ENCODE results near the gene PRKG2.

Gene PRKG2

GRCh38 chr4:81205302-81205701 lies 9.7 kb downstream of the PRKG2 start:
- no peak for TF ChIP-seq CTCF (IDR thresholded peaks at IDR 0.05; ENCODE audit: borderline replicate concordance, control extremely low read depth, extremely low read depth, insufficient read depth, missing control alignments)
- in situ Hi-C loops (cut with MboI; ENCODE audit: low sequenced_read_pairs, unreplicated experiment), result no loop called here
- no peak for DNase-seq (ENCODE audit: low spot score)

GRCh38 chr4:81204571-81204970 lies 10.5 kb downstream of the PRKG2 start:
- DNase-seq (ENCODE audit: low spot score), result no peak
- in situ Hi-C loops (cut with MboI; ENCODE audit: low sequenced_read_pairs, unreplicated experiment), result no loop called here
- no peak for TF ChIP-seq CTCF (IDR thresholded peaks at IDR 0.05; ENCODE audit: borderline replicate concordance, control extremely low read depth, extremely low read depth, insufficient read depth, missing control alignments)

GRCh38 chr4:81199831-81200230 lies 15.2 kb downstream of the PRKG2 start:
- DNase-seq (ENCODE audit: low spot score), result no peak
- in situ Hi-C loops (cut with MboI; ENCODE audit: low sequenced_read_pairs, unreplicated experiment), result no loop called here
- TF ChIP-seq CTCF (IDR thresholded peaks at IDR 0.05; ENCODE audit: borderline replicate concordance, control extremely low read depth, extremely low read depth, insufficient read depth, missing control alignments), result no peak

- no peak for TF ChIP-seq CTCF (IDR thresholded peaks at IDR 0.05; ENCODE audit: borderline replicate concordance, control extremely low read depth, extremely low read depth, insufficient read depth, missing control alignments)
- in situ Hi-C loops (cut with MboI; ENCODE audit: low sequenced_read_pairs, unreplicated experiment), result no loop called here
- no peak for DNase-seq (ENCODE audit: low spot score)
Observed at GRCh38 chr4:81198609-81199008, 16.4 kb downstream of the PRKG2 start.

GRCh38 chr4:81197864-81198524 lies 17.0 kb downstream of the PRKG2 start:
- TF ChIP-seq CTCF (IDR thresholded peaks at IDR 0.05; ENCODE audit: borderline replicate concordance, control extremely low read depth, extremely low read depth, insufficient read depth, missing control alignments), result no peak
- no peak for DNase-seq (ENCODE audit: low spot score)
- in situ Hi-C loops (cut with MboI; ENCODE audit: low sequenced_read_pairs, unreplicated experiment), result no loop called here

- DNase-seq (ENCODE audit: low spot score), result no peak
- in situ Hi-C loops (cut with MboI; ENCODE audit: low sequenced_read_pairs, unreplicated experiment), result no loop called here
- no peak for TF ChIP-seq CTCF (IDR thresholded peaks at IDR 0.05; ENCODE audit: borderline replicate concordance, control extremely low read depth, extremely low read depth, insufficient read depth, missing control alignments)
Observed at GRCh38 chr4:81196126-81196650, 18.8 kb downstream of the PRKG2 start.

Data from GM13976 (cell line).